ENCODE data around the gene CDKN1C.

Gene CDKN1C

GRCh38 chr11:2929950-2930703, 44.6 kb upstream of the CDKN1C start (continued):
- TF ChIP-seq ZNF341 (tag by site-specific recombination; IDR thresholded peaks at IDR 0.05; ENCODE audit: low read depth) (0 out of 2 replicates have a peak, but pooled peaks have one; percentile 53), ZFHX2 (tag by site-specific recombination; conservative IDR thresholded peaks at IDR 0.05) (peak; percentile 91), KLF16 (tag by site-specific recombination; IDR thresholded peaks at IDR 0.05) (no peak), ZBTB20 (tag by site-specific recombination; IDR thresholded peaks at IDR 0.05) (peak; percentile 56), ZNF426 (tag by site-specific recombination; IDR thresholded peaks at IDR 0.05) (no peak), ZNF785 (tag by site-specific recombination; IDR thresholded peaks at IDR 0.05) (no peak), PRDM10 (tag by site-specific recombination; IDR thresholded peaks at IDR 0.05) (no peak), ZEB2 (tag by site-specific recombination; IDR thresholded peaks at IDR 0.05) (peak; percentile 73), ZNF23 (tag by site-specific recombination; IDR thresholded peaks at IDR 0.05; ENCODE audit: borderline replicate concordance) (no peak), ZNF664 (tag by site-specific recombination; IDR thresholded peaks at IDR 0.05) (no peak), ZNF768 (tag by site-specific recombination; IDR thresholded peaks at IDR 0.05) (no peak), ZNF280D (tag by site-specific recombination; IDR thresholded peaks at IDR 0.05) (0 out of 2 replicates have a peak, but pooled peaks have one; percentile 26), ZBTB7A (tag by site-specific recombination; IDR thresholded peaks at IDR 0.05; ENCODE audit: low read depth) (peak; percentile 35; the same call in 1 of the 2 replicates), GFI1B (tag by site-specific recombination; IDR thresholded peaks at IDR 0.05) (no peak), ZNF157 (tag by site-specific recombination; IDR thresholded peaks at IDR 0.05) (no peak), ZNF155 (tag by site-specific recombination; IDR thresholded peaks at IDR 0.05) (no peak), ZNF658 (tag by site-specific recombination; IDR thresholded peaks at IDR 0.05) (no peak), ZNF521 (tag by site-specific recombination; IDR thresholded peaks at IDR 0.05) (no peak), ZNF423 (tag by site-specific recombination; IDR thresholded peaks at IDR 0.05) (no peak; the same call in 1 of the 2 replicates), ZNF837 (tag by site-specific recombination; IDR thresholded peaks at IDR 0.05) (no peak), SCRT1 (tag by site-specific recombination; IDR thresholded peaks at IDR 0.05; ENCODE audit: borderline replicate concordance) (no peak), KLF1 (tag by site-specific recombination; IDR thresholded peaks at IDR 0.05) (no peak), OSR2 (tag by site-specific recombination; IDR thresholded peaks at IDR 0.05) (no peak), SETDB1 (IDR thresholded peaks at IDR 0.05; ENCODE audit: insufficient read length, low read length) (no peak), ZNF629 (tag by site-specific recombination; IDR thresholded peaks at IDR 0.05) (0 out of 2 replicates have a peak, but pooled peaks have one; percentile 30), SALL2 (tag by site-specific recombination; IDR thresholded peaks at IDR 0.05; ENCODE audit: borderline replicate concordance) (no peak), ZBTB49 (tag by site-specific recombination; IDR thresholded peaks at IDR 0.05; ENCODE audit: low read depth) (no peak), PATZ1 (tag by site-specific recombination; IDR thresholded peaks at IDR 0.05) (peak; percentile 67; the same call in 1 of the 2 replicates), ZNF335 (tag by site-specific recombination; conservative IDR thresholded peaks at IDR 0.05) (peak; percentile 76), GLI2 (tag by site-specific recombination; IDR thresholded peaks at IDR 0.05; ENCODE audit: borderline replicate concordance, low read depth) (no peak)
